H1 (cell line): ENCODE measurements around the gene RPS25.

Experiments used
- CEBPB ChIP-seq: IDR thresholded peaks from 2 replicates; pipeline ENCODE4 v1.6.1; 2012; ENCODE audit warnings: low read depth, low read length
- EZH2 ChIP-seq: fragments of 200-600 bp; sonication (generic); IDR thresholded peaks from 2 replicates; pipeline ENCODE4 v1.7.1; 2012; ENCODE audit warnings: low read depth, mild to moderate bottlenecking, moderate library complexity, low read length, inconsistent platforms; ENCODE audit not compliant: severe bottlenecking
- POLR2AphosphoS5 ChIP-seq: IDR thresholded peaks from 2 replicates; pipeline ENCODE4 v1.6.1; 2011; ENCODE audit warnings: low read depth, low read length
- TF ChIP-seq, protein P1 (sequence below): IDR thresholded peaks from 2 replicates; pipeline ENCODE4 v1.6.1; 2012; ENCODE audit warnings: low read length, inconsistent platforms
- TF ChIP-seq, protein P2 (sequence below), 3 experiments: IDR thresholded peaks; 1 replicate in 2 of 3; 2 replicates in 1 of 3; pipeline versions ENCODE4 v1.5.1 to v1.6.1; 2011; ENCODE audit warnings: low read length in 3 of 3, mild to moderate bottlenecking in 3 of 3, inconsistent platforms in 2 of 3, low read depth in 1 of 3, moderate library complexity in 1 of 3; ENCODE audit not compliant: insufficient read depth in 1 of 3; ENCODE audit errors: control extremely low read depth in 1 of 3

DNA sequence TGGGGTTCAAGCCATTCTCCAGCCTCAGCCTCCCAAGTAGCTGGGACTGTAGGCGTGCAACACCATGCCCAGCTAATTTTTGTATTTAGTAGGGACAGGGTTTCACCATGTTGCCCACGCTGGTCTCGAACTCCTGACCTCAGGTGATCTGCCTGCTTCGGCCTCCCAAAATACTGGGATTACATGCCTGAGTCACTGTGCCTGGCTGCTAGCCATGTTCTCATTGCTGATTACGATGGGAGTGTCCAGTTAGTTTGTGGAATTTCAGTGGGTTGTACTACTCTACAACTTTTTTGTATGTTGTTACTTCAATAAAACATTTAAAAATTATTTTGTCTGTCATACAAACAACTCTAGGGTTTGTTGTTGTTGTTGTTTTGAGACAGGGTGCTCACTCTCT is 44.6 kb upstream of the RPS25 start:
- no peak for TF ChIP-seq CEBPB
- TF ChIP-seq, protein P1, sequence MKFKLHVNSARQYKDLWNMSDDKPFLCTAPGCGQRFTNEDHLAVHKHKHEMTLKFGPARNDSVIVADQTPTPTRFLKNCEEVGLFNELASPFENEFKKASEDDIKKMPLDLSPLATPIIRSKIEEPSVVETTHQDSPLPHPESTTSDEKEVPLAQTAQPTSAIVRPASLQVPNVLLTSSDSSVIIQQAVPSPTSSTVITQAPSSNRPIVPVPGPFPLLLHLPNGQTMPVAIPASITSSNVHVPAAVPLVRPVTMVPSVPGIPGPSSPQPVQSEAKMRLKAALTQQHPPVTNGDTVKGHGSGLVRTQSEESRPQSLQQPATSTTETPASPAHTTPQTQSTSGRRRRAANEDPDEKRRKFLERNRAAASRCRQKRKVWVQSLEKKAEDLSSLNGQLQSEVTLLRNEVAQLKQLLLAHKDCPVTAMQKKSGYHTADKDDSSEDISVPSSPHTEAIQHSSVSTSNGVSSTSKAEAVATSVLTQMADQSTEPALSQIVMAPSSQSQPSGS = no peak
- TF ChIP-seq EZH2 = no peak
- TF ChIP-seq, protein P2, sequence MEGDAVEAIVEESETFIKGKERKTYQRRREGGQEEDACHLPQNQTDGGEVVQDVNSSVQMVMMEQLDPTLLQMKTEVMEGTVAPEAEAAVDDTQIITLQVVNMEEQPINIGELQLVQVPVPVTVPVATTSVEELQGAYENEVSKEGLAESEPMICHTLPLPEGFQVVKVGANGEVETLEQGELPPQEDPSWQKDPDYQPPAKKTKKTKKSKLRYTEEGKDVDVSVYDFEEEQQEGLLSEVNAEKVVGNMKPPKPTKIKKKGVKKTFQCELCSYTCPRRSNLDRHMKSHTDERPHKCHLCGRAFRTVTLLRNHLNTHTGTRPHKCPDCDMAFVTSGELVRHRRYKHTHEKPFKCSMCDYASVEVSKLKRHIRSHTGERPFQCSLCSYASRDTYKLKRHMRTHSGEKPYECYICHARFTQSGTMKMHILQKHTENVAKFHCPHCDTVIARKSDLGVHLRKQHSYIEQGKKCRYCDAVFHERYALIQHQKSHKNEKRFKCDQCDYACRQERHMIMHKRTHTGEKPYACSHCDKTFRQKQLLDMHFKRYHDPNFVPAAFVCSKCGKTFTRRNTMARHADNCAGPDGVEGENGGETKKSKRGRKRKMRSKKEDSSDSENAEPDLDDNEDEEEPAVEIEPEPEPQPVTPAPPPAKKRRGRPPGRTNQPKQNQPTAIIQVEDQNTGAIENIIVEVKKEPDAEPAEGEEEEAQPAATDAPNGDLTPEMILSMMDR (IDR thresholded peaks at IDR 0.05; ENCODE audit: control extremely low read depth in 1 of 3, insufficient read depth in 1 of 3, low read depth in 1 of 3, low read length in 3 of 3) = no peak
- TF ChIP-seq POLR2AphosphoS5 = no peak
